ENCODE measurements around the gene MORN1.

The MORN1 gene

DNA sequence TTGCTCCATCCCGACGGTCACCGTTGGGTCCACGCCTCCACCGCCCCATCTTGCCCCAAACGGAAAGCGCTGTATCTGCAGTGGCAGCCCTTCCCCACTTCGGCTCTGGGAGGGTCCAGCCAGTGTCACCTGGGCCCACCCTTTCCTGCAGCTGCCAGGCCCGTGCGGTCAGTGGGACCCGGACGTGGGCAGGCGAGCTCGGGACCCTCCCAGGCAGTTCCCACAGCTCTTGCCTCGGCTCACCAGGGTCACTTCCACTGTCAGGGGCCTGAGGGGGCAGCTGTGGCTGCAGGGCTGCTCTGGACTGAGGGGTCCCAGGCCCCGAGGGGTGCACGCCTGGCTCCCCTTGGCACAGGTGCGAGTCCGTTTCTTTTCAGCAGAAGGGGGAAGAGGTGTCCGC lies 82.5 kb downstream of the MORN1 start:
- Mint-ChIP-seq H3K27ac (peak overlapping the region; percentile 77), H3K36me3 (ENCODE audit: low read depth) (peaks cover 58% of the 10 kb centered on the region), H3K9me3 (no peaks in the 10 kb centered on the region), H3K27me3 (no peaks in the 10 kb centered on the region), H3K4me3 (no peak overlapping the region), H3K4me1 (ENCODE audit: low read depth) (peaks cover 9% of the 10 kb centered on the region)
- no peak for DNase-seq

GRCh38 chr1:2307972-2308371 lies 83.4 kb downstream of the MORN1 start:
- Mint-ChIP-seq H3K9me3 (no peaks in the 10 kb centered on the region), H3K27ac (peak overlapping the region; percentile 15), H3K4me1 (ENCODE audit: low read depth) (peaks cover 6% of the 10 kb centered on the region), H3K4me3 (no peak overlapping the region), H3K36me3 (ENCODE audit: low read depth) (peaks cover 67% of the 10 kb centered on the region), H3K27me3 (no peaks in the 10 kb centered on the region)
- DNase-seq, result no peak

DNA sequence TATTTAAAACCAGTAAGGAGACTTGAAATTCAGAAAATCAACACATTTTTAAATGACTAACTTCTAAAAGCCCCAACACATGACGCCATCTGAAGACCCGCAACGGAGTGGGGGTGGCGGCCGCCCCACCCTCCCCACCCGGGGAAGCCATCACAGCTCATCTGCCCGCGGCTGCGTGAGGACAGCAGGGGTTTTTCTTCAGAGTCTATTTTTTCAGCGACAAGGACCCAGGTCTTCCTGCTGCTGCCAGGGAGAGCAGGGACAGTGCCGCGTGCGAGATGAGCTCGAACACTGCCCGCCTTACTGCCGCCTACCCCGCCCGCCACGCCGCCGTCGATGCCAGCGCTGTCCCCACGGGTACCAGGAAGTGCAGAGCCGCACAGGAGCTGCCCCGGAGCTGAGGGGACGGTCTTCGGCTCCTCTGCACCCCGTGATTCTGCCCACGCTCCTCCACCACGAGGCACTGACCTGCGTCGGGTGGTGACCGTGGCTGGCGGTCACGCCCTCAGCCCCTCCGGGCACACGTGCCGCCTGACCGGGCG lies 84.2 kb downstream of the MORN1 start:
- Mint-ChIP-seq H3K27me3 (no peaks in the 10 kb centered on the region), H3K4me3 (no peak overlapping the region), H3K36me3 (ENCODE audit: low read depth) (peaks cover 70% of the 10 kb centered on the region), H3K27ac (no peak overlapping the region), H3K9me3 (no peaks in the 10 kb centered on the region), H3K4me1 (ENCODE audit: low read depth) (peaks cover 10% of the 10 kb centered on the region)
- no peak for DNase-seq

DNA sequence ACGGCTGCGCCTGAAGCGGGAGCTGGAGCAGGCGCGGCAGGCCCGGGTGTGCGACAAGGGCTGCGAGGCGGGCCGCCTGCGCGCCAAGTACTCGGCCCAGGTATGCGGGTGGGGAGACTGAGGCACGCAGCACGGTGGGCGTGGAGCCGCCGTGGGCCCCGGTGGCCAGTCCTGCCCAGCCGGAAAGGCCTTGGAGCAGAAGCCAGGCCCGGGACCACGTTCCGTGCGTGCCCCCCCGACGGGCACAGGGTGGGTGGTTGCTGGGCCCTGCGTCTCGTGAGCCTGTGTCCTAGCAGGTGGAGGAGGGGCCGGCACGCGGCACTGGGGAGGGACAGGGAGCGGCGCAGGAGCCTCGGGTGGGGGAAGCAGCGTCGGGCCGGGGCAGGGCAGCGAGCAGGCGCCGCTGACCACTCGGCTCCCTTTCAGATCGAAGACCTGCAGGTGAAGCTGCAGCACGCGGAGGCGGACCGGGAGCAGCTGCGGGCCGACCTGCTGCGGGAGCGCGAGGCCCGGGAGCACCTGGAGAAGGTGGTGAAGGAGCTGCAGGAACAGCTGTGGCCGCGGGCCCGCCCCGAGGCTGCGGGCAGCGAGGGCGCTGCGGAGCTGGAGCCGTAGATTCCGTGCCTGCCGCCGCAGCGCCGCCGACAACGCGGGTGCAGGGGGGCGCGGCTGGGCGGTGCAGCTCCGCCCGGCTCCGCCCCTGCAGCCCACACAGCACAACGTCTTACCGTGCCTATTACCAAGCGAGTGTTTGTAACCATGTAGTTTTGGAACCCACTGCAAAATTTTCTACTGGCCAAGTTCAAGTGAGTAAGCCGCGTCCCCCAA lies 85.0 kb downstream of the MORN1 start:
- peaks cover 70% of the 10 kb centered on the region for H3K36me3 Mint-ChIP-seq (ENCODE audit: low read depth)
- H3K27ac Mint-ChIP-seq, result no peak overlapping the region
- H3K4me3 Mint-ChIP-seq, result no peak overlapping the region

GRCh38 chr1:2304921-2305681 lies 86.3 kb downstream of the MORN1 start:
- no peaks in the 10 kb centered on the region for H3K9me3 Mint-ChIP-seq
- peaks cover 67% of the 10 kb centered on the region for H3K36me3 Mint-ChIP-seq (ENCODE audit: low read depth)
- no peak for DNase-seq
- no peak overlapping the region for H3K27ac Mint-ChIP-seq
- peaks cover 25% of the 10 kb centered on the region for H3K4me1 Mint-ChIP-seq (ENCODE audit: low read depth)
- H3K27me3 Mint-ChIP-seq, result no peaks in the 10 kb centered on the region
- H3K4me3 Mint-ChIP-seq, result no peak overlapping the region

More for the DNA sequence above, 85.0 kb downstream of the MORN1 start:
- peaks cover 14% of the 10 kb centered on the region for H3K4me1 Mint-ChIP-seq (ENCODE audit: low read depth)
- DNase-seq, result no peak
- H3K27me3 Mint-ChIP-seq, result no peaks in the 10 kb centered on the region
- no peaks in the 10 kb centered on the region for H3K9me3 Mint-ChIP-seq

- Mint-ChIP-seq H3K36me3 (ENCODE audit: low read depth) (peaks cover 63% of the 10 kb centered on the region), H3K9me3 (no peaks in the 10 kb centered on the region), H3K27me3 (no peaks in the 10 kb centered on the region), H3K4me1 (ENCODE audit: low read depth) (peaks cover 33% of the 10 kb centered on the region), H3K27ac (no peak overlapping the region), H3K4me3 (no peak overlapping the region)
- no peak for DNase-seq
Measured at GRCh38 chr1:2304282-2304681, 87.1 kb downstream of the MORN1 start.

- Mint-ChIP-seq H3K4me3 (no peak overlapping the region), H3K27me3 (no peaks in the 10 kb centered on the region), H3K36me3 (ENCODE audit: low read depth) (peaks cover 58% of the 10 kb centered on the region), H3K4me1 (ENCODE audit: low read depth) (peaks cover 38% of the 10 kb centered on the region), H3K9me3 (no peaks in the 10 kb centered on the region), H3K27ac (no peak overlapping the region)
- DNase-seq, result no peak
Measured at GRCh38 chr1:2303781-2304180, 87.6 kb downstream of the MORN1 start.

DNA sequence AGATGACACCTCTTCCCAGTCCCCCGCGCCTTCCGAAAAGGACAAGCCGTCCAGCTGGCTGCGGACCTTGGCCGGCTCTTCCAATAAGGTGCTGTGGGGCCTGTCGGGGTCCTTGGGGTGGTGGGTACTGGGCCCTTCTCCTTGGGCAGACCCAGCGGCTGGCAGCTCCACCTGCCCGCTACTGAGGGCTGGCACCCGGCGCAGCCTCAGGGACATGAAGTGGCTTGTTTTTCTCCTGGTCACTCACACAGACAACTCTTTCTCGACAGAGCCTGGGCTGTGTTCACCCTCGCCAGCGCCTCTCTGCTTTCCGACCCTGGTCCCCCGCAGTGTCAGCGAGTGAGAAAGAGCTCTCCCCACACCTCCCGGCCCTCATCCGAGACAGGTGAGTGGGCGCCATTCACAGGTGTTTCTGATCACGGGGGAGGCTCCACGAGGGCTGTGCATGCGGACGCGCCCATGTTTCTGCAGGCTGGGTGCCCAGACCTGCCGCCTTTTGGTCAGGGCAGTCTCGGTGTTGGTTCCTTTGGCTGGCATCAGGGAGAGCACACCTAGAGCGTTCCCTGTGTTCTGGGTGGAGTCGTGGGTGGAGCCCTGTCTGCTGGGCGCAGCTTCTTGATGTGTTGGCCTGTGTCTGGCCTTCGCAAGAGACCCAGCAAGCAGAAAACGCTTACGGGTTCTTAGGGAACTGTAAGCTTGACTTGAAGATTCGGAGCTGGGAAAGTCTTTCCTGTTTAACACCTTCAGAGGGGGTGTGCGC lies 88.2 kb downstream of the MORN1 start:
- Mint-ChIP-seq H3K36me3 (ENCODE audit: low read depth) (peaks cover 52% of the 10 kb centered on the region), H3K4me3 (no peak overlapping the region), H3K27ac (peak overlapping the region; percentile 97), H3K4me1 (ENCODE audit: low read depth) (peaks cover 44% of the 10 kb centered on the region), H3K27me3 (no peaks in the 10 kb centered on the region), H3K9me3 (no peaks in the 10 kb centered on the region)
- DNase-seq, result no peak

DNA sequence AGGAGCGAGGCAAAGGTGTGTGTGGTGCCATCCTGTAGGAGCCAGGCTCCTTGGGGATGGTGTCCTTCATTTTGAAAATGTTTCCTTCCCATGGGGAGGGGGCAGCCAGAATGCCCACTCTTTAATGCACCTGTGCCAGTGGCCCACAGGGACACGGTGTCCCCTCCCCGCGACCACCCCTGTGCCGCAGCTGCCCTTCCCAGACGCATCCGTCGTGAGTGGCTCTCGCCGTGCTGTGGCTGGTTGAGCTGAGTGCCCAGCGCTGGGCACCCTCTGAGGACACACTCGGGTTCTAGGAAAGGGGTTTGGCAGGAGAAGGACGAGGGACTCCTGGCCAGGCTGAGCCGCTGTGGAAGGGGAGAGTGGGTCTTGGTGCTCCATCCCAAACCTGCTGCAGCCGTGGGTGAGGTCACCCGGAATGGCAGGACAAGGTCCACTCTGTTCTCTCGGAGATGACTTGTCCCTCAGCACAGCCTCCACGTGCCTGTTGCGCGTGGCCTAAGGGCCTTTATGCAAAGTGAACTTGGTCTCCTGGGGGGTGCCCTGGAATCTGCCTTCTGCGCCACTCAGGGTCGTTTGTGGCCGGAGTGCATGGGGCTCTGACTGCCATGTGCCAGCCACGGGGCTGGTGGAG lies 88.9 kb downstream of the MORN1 start:
- peak overlapping the region; percentile 97 for H3K27ac Mint-ChIP-seq
- H3K36me3 Mint-ChIP-seq (ENCODE audit: low read depth), result peaks cover 44% of the 10 kb centered on the region
- no peak overlapping the region for H3K4me3 Mint-ChIP-seq
- H3K27me3 Mint-ChIP-seq, result no peaks in the 10 kb centered on the region
- H3K9me3 Mint-ChIP-seq, result no peaks in the 10 kb centered on the region
- no peak for DNase-seq
- H3K4me1 Mint-ChIP-seq (ENCODE audit: low read depth), result peaks cover 52% of the 10 kb centered on the region

GRCh38 chr1:2301607-2302291 lies 89.6 kb downstream of the MORN1 start:
- H3K4me3 Mint-ChIP-seq, result peak overlapping the region; percentile 83
- DNase-seq, result peak; percentile 48
- H3K9me3 Mint-ChIP-seq, result no peaks in the 10 kb centered on the region
- H3K27ac Mint-ChIP-seq, result peak overlapping the region; percentile 97
- no peaks in the 10 kb centered on the region for H3K27me3 Mint-ChIP-seq
- H3K36me3 Mint-ChIP-seq (ENCODE audit: low read depth), result peaks cover 39% of the 10 kb centered on the region
- peaks cover 59% of the 10 kb centered on the region for H3K4me1 Mint-ChIP-seq (ENCODE audit: low read depth)

DNA sequence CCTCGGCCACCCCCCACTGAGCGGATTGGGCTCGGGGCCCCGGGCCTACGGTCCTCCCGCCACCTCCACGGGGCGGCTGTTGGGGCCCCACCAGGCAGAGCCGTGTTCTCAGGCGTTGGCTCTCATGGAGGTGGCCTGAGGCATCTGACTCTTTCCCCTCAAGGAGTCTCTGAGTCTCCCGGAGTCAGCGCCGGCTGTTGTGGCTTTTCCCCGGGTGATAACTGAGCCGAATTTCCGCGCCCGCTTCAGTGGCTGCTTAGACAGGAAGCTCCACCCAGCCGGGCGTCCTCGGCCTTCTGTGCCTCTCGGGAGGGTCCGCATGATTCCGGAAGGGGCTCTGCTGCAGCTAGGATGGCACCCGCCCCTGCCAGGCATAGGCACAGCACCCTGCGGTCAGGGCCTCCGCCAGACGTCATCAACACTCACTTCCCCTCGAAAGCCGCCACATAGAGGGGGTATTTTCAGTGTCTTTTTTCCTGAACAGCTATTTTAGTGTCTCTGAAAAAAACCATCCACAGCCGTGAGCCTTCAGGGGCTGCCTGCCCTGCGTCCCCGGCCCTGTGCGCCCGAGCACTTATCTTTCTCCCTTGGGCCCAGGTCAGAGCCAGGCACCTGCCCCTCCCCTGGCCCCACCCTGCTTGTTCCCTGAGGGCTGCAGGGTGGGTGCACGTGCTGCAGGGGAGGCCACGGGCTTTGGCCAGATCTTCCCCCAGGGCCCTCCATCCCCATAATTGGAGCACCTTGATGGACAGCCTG lies 90.3 kb downstream of the MORN1 start:
- Mint-ChIP-seq H3K27me3 (no peaks in the 10 kb centered on the region), H3K27ac (peak overlapping the region; percentile 97), H3K9me3 (no peaks in the 10 kb centered on the region), H3K4me3 (peak overlapping the region; percentile 83), H3K36me3 (ENCODE audit: low read depth) (peaks cover 41% of the 10 kb centered on the region), H3K4me1 (ENCODE audit: low read depth) (peaks cover 65% of the 10 kb centered on the region)
- DNase-seq, result peak; percentile 86

- H3K27me3 Mint-ChIP-seq, result no peaks in the 10 kb centered on the region
- peaks cover 39% of the 10 kb centered on the region for H3K36me3 Mint-ChIP-seq (ENCODE audit: low read depth)
- no peaks in the 10 kb centered on the region for H3K9me3 Mint-ChIP-seq
- H3K27ac Mint-ChIP-seq, result peak overlapping the region; percentile 97
- H3K4me1 Mint-ChIP-seq (ENCODE audit: low read depth), result peaks cover 73% of the 10 kb centered on the region
- DNase-seq, result peak; percentile 85
- peak overlapping the region; percentile 83 for H3K4me3 Mint-ChIP-seq
Measured at GRCh38 chr1:2300004-2300771, 91.2 kb downstream of the MORN1 start.

Measured in activated T-cell treated with anti-CD3 and anti-CD28 coated beads, Interleukin-2, amount 50 U/mL, for 24 hours (primary cell).